ENCODE data around the gene MIGA1.

GRCh38 chr1:77925956-77926355 lies 146.5 kb downstream of the MIGA1 start:
- TF ChIP-seq CTCF (IDR thresholded peaks at IDR 0.05; ENCODE audit: low read depth, low read length): no peak
- TF ChIP-seq POLR2A (IDR thresholded peaks at IDR 0.05; ENCODE audit: extremely low read depth, insufficient read length): no peak
- no peak for TF ChIP-seq MAX (IDR thresholded peaks at IDR 0.05; ENCODE audit: low read depth, low read length)
